ENCODE measurements around the gene MYH11.

Gene MYH11

GRCh38 chr16:15654591-15654990 lies 202.2 kb downstream of the MYH11 start:
- no peak for DNase-seq

DNA sequence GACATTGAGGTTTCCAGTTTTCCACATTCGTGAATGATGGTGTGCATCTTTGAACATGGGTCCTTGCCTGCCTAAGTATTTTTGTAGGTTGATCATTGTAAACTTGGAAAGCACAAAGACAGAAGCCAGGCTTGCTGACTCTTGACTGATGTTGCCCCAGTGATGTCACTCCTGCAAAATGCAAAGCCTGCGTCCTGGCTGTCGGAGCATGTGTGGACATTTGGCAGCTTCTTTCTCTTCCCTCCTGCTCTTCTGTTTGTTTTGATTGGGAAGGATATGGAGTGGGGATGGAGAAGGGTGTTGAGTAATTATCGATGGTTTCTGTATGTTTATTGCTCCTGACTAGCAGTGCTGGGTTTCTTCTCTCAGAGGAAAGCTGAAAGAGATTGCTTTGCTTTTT lies 203.6 kb downstream of the MYH11 start:
- DNase-seq, result no peak

All from NCI-H1092 treated with DMSO at 0.1 percent for 48 hours (cell line).